ENCODE data around the gene PRPF31.
"Not testable (repeated sequence)": the region's sequence is repeated elsewhere in the genome, so short reads cannot be mapped to it uniquely, and the experiment has no call there.

DNA sequence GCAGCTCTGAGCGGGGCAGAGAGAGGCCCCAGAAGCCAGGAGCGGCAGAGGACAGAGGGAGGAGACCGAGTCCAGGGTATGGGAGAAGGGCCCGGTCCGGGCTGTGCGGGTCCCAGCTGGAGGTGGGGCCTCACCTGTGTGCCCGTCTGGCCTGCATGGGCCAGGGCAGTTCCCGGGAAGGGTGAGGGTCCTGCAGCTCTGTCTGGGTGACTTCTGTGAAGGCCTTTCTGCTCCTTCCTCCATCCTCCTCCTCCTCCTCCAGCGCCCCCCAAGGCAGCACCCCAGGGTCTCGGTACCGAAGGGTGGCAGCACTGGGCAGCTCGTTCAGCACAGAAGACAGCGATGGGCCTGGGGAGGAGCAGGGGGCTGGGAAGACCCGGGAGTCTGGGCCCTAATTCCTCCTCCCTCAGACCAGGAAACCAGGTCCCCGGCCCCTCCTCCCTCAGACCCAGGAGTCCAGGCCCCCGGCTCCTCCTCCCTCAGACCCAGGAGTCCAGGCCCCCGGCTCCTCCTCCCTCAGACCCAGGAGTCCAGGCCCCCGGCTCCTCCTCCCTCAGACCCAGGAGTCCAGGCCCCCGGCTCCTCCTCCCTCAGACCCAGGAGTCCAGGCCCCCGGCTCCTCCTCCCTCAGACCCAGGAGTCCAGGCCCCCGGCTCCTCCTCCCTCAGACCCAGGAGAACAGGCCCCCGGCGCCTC, 56.3 kb downstream of the PRPF31 start:
- TF ChIP-seq, protein P1, sequence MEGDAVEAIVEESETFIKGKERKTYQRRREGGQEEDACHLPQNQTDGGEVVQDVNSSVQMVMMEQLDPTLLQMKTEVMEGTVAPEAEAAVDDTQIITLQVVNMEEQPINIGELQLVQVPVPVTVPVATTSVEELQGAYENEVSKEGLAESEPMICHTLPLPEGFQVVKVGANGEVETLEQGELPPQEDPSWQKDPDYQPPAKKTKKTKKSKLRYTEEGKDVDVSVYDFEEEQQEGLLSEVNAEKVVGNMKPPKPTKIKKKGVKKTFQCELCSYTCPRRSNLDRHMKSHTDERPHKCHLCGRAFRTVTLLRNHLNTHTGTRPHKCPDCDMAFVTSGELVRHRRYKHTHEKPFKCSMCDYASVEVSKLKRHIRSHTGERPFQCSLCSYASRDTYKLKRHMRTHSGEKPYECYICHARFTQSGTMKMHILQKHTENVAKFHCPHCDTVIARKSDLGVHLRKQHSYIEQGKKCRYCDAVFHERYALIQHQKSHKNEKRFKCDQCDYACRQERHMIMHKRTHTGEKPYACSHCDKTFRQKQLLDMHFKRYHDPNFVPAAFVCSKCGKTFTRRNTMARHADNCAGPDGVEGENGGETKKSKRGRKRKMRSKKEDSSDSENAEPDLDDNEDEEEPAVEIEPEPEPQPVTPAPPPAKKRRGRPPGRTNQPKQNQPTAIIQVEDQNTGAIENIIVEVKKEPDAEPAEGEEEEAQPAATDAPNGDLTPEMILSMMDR (IDR thresholded peaks at IDR 0.05) = not testable (repeated sequence)
- TF ChIP-seq POLR2AphosphoS5, POLR2A, EP300 (IDR thresholded peaks at IDR 0.05): not testable (repeated sequence)
